HepG2 (cell line): Measurements from ENCODE around the gene CNNM3. TPM values are rescaled to one million over a fixed set of nuclear protein-coding genes. Genes with fewer than 3 reads are reported as not detected.

Experiments used
- CAMTA2 ChIP-seq: sonication (generic); formaldehyde crosslinking; IDR thresholded peaks from 2 replicates; pipeline ENCODE4 v1.4.0; 2020; ENCODE audit warnings: mild to moderate bottlenecking, missing genetic modification reagents, borderline replicate concordance
- ELF4 ChIP-seq: sonication (generic); formaldehyde crosslinking; IDR thresholded peaks from 2 replicates; pipeline ENCODE4 v1.5.0; 2020; ENCODE audit warnings: missing genetic modification reagents, mild to moderate bottlenecking, moderate library complexity, borderline replicate concordance
- FLYWCH1 ChIP-seq: sonication (generic); formaldehyde crosslinking; IDR thresholded peaks from 2 replicates; pipeline ENCODE4 v1.8.1; 2023; ENCODE audit warnings: mild to moderate bottlenecking, missing genetic modification reagents
- HOXD1 ChIP-seq: sonication (generic); formaldehyde crosslinking; IDR thresholded peaks from 2 replicates; pipeline ENCODE4 v1.5.0; 2020; ENCODE audit warnings: missing genetic modification reagents
- MED1 ChIP-seq: sonication (generic); formaldehyde crosslinking; IDR thresholded peaks from 2 replicates; pipeline ENCODE4 v1.4.0; 2020; ENCODE audit warnings: missing genetic modification reagents
- NR2F1 ChIP-seq, 2 experiments: fragments of 450-650 bp in 1 of 2; formaldehyde crosslinking in 1 of 2; IDR thresholded peaks; 2 replicates each; pipeline versions ENCODE4 v1.5.0 to v1.6.1; 2016 to 2020; ENCODE audit warnings: mild to moderate bottlenecking in 1 of 2, missing compliant biosample characterization in 1 of 2, missing genetic modification reagents in 1 of 2, moderate library complexity in 1 of 2
- POLR2AphosphoS5 ChIP-seq: IDR thresholded peaks from 2 replicates; pipeline ENCODE4 v1.6.1; 2012; ENCODE audit warnings: low read depth, low read length
- REPIN1 ChIP-seq: sonication (generic); formaldehyde crosslinking; IDR thresholded peaks from 2 replicates; pipeline ENCODE4 v1.8.0; 2022; ENCODE audit warnings: missing genetic modification reagents, low read depth, mild to moderate bottlenecking, borderline replicate concordance
- RERE ChIP-seq: IDR thresholded peaks from 2 replicates; pipeline ENCODE4 v1.6.1; 2016; ENCODE audit warnings: low read depth, missing genetic modification reagents, missing compliant biosample characterization
- SRF ChIP-seq: IDR thresholded peaks from 2 replicates; pipeline ENCODE4 v1.6.1; 2011; ENCODE audit warnings: mild to moderate bottlenecking, low read depth, low read length, moderate library complexity
- XRCC5 ChIP-seq: fragments of 200-400 bp; formaldehyde crosslinking; optimal IDR thresholded peaks from 2 replicates; pipeline ENCODE3; 2017; ENCODE audit warnings: mild to moderate bottlenecking, low read length
- ZNF256 ChIP-seq: sonication (generic); formaldehyde crosslinking; conservative IDR thresholded peaks from 2 replicates; pipeline ENCODE4 v1.4.0; 2020; ENCODE audit warnings: missing genetic modification reagents
- ZNF746 ChIP-seq: sonication (generic); formaldehyde crosslinking; IDR thresholded peaks from 2 replicates; pipeline ENCODE4 v1.8.0; 2022; ENCODE audit warnings: mild to moderate bottlenecking, missing genetic modification reagents
- ZNF891 ChIP-seq: sonication (generic); formaldehyde crosslinking; IDR thresholded peaks from 2 replicates; pipeline ENCODE4 v1.5.0; 2020; ENCODE audit warnings: mild to moderate bottlenecking, missing genetic modification reagents
- polyA plus RNA-seq, 8 experiments: library from polyadenylated mRNA; depleted of rRNA in 3 of 8; stranded (reverse) in 7 of 8; unstranded in 1 of 8; fragments of >200 nt; fragmentation: Illumina TruSeq in 4 of 8; extraction: Trizol in 4 of 8; gene quantifications; 2 replicates each; pipeline versions ENCODE4 v1.2.1 to v1.2.3, GENCODE V29; 2011 to 2016; ENCODE audit warnings: low read depth in 4 of 8, missing spikeins in 1 of 8, mixed read lengths in 1 of 8; ENCODE audit not compliant: insufficient read depth in 1 of 8
- total RNA-seq, 5 experiments: library from RNA; depleted of rRNA; stranded (reverse); fragments of >200 nt; fragmentation: Illumina TruSeq; extraction: Trizol; gene quantifications; 2 replicates each; pipeline ENCODE4 v1.2.3, GENCODE V29; 2016; ENCODE audit warnings: low read depth in 1 of 5
- TF ChIP-seq, protein P1 (sequence below): sonication (generic); formaldehyde crosslinking; IDR thresholded peaks from 2 replicates; pipeline ENCODE4 v1.4.0; 2020; ENCODE audit warnings: missing genetic modification reagents, borderline replicate concordance
- TF ChIP-seq, protein P2 (sequence below): sonication (generic); formaldehyde crosslinking; IDR thresholded peaks from 2 replicates; pipeline ENCODE4 v1.8.0; 2022; ENCODE audit warnings: mild to moderate bottlenecking, missing genetic modification reagents, borderline replicate concordance

The CNNM3 gene
- total and polyA plus RNA-seq, 2 of the 13 experiments (the other 11 are each of a cell fraction or from before 2014, with no cell fraction given): 21.2 to 27.9 TPM

GRCh38 chr2:96816127-96816835, at the start of gene CNNM3 (continued):
- TF ChIP-seq POLR2AphosphoS5 (peak; percentile 90), FLYWCH1 (CRISPR knock-in tag) (no peak), ZNF256 (CRISPR knock-in tag) (no peak), HOXD1 (CRISPR knock-in tag) (peak; percentile 78; the same call in 1 of the 2 replicates), MED1 (CRISPR knock-in tag) (peak; percentile 54), CAMTA2 (CRISPR knock-in tag) (peak; percentile 91; the same call in 1 of the 2 replicates), ELF4 (CRISPR knock-in tag) (no peak), NR2F1 (CRISPR knock-in tag; IDR thresholded peaks at IDR 0.05) (peak in 1 of 2 experiments; percentile 9; a peak in 1 of 4 replicates), REPIN1 (CRISPR knock-in tag) (peak; percentile 75; the same call in 1 of the 2 replicates), XRCC5 (peak; percentile 56), SRF (no peak), ZNF891 (peak; percentile 81; the same call in 1 of the 2 replicates), RERE (0 out of 2 replicates have a peak, but pooled peaks have one; percentile 19), ZNF746 (no peak; the same call in 1 of the 2 replicates)
- TF ChIP-seq, protein P1, sequence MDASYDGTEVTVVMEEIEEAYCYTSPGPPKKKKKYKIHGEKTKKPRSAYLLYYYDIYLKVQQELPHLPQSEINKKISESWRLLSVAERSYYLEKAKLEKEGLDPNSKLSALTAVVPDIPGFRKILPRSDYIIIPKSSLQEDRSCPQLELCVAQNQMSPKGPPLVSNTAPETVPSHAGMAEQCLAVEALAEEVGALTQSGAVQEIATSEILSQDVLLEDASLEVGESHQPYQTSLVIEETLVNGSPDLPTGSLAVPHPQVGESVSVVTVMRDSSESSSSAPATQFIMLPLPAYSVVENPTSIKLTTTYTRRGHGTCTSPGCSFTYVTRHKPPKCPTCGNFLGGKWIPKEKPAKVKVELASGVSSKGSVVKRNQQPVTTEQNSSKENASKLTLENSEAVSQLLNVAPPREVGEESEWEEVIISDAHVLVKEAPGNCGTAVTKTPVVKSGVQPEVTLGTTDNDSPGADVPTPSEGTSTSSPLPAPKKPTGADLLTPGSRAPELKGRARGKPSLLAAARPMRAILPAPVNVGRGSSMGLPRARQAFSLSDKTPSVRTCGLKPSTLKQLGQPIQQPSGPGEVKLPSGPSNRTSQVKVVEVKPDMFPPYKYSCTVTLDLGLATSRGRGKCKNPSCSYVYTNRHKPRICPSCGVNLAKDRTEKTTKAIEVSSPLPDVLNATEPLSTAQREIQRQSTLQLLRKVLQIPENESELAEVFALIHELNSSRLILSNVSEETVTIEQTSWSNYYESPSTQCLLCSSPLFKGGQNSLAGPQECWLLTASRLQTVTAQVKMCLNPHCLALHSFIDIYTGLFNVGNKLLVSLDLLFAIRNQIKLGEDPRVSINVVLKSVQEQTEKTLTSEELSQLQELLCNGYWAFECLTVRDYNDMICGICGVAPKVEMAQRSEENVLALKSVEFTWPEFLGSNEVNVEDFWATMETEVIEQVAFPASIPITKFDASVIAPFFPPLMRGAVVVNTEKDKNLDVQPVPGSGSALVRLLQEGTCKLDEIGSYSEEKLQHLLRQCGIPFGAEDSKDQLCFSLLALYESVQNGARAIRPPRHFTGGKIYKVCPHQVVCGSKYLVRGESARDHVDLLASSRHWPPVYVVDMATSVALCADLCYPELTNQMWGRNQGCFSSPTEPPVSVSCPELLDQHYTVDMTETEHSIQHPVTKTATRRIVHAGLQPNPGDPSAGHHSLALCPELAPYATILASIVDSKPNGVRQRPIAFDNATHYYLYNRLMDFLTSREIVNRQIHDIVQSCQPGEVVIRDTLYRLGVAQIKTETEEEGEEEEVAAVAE: no peak
- TF ChIP-seq, protein P2, sequence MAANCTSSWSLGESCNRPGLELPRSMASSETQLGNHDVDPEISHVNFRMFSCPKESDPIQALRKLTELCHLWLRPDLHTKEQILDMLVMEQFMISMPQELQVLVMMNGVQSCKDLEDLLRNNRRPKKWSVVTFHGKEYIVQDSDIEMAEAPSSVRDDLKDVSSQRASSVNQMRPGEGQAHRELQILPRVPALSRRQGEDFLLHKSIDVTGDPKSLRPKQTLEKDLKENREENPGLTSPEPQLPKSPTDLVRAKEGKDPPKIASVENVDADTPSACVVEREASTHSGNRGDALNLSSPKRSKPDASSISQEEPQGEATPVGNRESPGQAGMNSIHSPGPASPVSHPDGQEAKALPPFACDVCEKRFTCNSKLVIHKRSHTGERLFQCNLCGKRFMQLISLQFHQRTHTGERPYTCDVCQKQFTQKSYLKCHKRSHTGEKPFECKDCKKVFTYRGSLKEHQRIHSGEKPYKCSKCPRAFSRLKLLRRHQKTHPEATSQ: peak; percentile 67; the same call in 1 of the 2 replicates
